Mammary epithelial cell (primary cell): ENCODE data around the gene CDKN2A.

Experiments used
- CTCF ChIP-seq, 2 donors: IDR thresholded peaks in 1 of 2; conservative IDR thresholded peaks in 1 of 2; 2 replicates each; pipeline ENCODE4 v1.5.1; 2011 to 2012; ENCODE audit warnings: inconsistent platforms in 2 of 2, low read length in 2 of 2, mild to moderate bottlenecking in 2 of 2, control low read depth in 1 of 2, low read depth in 1 of 2; ENCODE audit not compliant: insufficient read depth in 1 of 2; ENCODE audit errors: extremely low read depth in 1 of 2
- EZH2 ChIP-seq: IDR thresholded peaks from 2 replicates; pipeline ENCODE4 v1.6.1; 2012; ENCODE audit warnings: low read length, inconsistent platforms, borderline replicate concordance

GRCh38 chr9:22022396-22022795, 28.2 kb upstream of the CDKN2A start:
- no peak for TF ChIP-seq CTCF (conservative IDR thresholded peaks at IDR 0.05 in 1 of 2, IDR thresholded peaks at IDR 0.05 in 1 of 2; ENCODE audit: extremely low read depth in 1 of 2, insufficient read depth in 1 of 2, low read depth in 1 of 2, low read length in 2 of 2)
- TF ChIP-seq EZH2: no peak
